GM04504 (cell line): Measurements from ENCODE around the gene DCHS2.

Experiments used
- DNase-seq: peaks from one replicate; pipeline ENCODE4 v3.0.0-alpha.2; 2012; ENCODE audit warnings: low read depth

Gene DCHS2

DNA sequence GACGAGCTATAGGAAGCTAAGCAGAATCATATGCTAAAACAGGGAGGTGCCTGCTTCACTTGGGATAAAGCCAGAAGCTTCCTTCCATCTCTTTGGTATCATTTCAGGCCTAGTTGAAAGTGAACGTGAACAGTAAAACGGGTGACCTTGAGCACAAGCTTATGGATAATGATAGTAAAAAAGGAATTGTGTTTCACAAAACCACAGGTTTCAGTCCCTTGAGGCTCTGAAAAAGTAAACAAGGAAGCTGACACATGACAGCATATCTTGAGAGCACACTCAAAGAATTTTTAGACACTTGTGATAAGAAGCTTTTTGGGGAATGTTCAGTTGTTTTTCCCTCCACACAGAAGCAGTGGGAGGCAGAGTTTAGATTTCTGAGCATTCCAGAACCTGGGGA is 286.1 kb downstream of the DCHS2 start:
- DNase-seq: no peak

DNA sequence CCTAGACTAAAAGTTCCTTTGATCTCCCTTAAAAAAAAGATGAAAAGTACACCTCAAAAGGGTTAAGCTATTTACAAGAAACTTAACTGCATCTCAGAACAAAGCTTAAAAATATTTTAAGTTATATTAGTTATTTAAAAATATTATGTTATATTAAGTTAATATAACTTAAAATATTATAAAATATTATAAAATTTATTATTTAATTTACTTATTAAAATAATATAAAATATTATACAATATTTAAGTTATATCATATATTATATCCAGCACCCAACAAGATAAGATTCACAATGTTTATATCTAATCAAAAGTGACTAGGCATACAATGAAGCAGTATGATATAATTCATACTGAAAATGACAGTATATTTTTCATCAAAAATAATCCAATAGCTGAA is 296.9 kb downstream of the DCHS2 start:
- DNase-seq: no peak

GRCh38 chr4:154192585-154192984 is 299.0 kb downstream of the DCHS2 start:
- DNase-seq: no peak

DNA sequence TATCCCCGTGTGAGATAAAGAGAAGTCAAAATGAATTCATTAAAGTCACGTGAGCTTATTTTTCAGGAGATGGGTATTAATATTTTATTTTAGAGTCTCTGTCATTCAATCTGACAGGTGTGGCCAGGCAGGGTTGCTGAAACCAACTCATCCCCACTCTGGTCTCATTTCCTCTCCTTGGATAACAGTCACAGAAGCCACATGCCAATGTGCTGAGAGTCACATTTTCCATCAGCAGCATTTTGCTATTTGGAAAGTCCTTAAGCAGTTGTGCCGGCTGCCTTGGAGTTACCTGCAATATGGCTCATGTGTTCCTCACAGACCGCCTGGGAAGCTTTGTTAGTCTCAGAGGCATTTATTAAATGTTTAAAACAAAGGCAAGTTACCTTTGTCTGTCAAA is 302.3 kb downstream of the DCHS2 start:
- peak; percentile 8 for DNase-seq

- DNase-seq: no peak
Observed at GRCh38 chr4:154186888-154187287, 304.7 kb downstream of the DCHS2 start.

DNA sequence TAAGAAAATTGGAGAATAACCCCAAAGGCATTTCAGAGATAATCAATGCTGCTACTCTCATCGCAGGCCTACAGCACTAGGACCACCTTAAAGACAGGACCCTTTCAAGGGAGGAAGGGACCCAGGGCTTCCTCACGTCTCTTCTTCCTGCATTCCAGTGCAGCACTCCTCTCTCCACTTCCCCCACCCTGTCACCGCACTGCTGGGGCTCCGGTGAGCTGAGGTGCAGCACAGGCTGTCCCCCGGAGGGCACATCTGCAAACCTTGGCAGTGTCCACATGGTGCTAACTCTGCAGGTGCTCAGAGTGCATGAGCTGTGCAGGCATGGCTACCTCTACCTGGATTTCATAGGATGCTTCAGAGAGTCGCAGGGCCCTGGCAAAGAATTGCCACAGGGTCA is 305.6 kb downstream of the DCHS2 start:
- DNase-seq: no peak

DNA sequence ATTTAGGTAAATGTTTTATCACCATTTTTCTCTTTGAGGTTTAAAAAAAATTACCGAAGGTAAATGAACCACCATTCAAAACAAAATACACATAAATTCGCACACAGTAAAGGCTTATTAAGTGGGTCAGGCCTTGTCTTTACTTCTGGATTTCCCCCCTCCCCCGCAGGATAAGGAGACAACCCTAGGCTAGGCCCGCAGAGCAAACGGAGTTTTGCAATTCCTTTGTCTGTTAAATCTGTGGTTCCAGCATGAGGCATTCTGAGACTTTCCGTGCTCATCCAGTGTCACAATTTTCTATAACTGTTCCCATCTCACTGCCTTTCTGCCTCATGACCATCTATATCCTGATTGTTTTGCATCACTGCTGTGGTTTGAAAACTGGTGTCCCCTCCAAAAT is 307.4 kb downstream of the DCHS2 start:
- no peak for DNase-seq

DNA sequence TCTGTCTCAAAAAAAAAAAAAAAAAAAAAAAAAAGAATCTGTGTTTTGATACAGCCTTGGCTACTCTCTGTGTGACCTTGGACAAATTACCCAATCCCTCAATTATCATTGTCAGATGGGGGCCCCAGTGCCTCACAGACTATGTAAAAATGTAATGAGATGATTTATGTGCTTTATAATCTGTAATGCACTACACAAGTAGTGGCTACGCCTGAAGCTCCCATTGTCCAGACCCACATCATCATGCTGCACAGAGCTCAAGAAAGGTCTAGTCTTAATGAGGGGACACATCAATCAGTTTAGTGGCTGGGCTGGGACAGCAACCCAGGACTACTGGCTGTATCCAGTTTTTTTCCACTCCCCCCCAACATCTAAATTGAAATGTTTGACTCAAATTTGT is 308.3 kb downstream of the DCHS2 start:
- no peak for DNase-seq
